ENCODE measurements around the gene NID1. TPM values are rescaled to one million over a fixed set of nuclear protein-coding genes. Genes with fewer than 3 reads are reported as not detected.
A peak's percentile ranks its signal among the peaks of the same experiment; 100 is the strongest.
"Not testable (repeated sequence)": the region's sequence is repeated elsewhere in the genome, so short reads cannot be mapped to it uniquely, and the experiment has no call there.

Gene NID1
- polyA plus RNA-seq, 1 donor, result 76.0 TPM

- peaks cover 10% of the 10 kb centered on the region for H3K27me3 ChIP-seq (ENCODE audit: control insufficient read depth, insufficient read depth, low read length)
- H3K4me1 ChIP-seq (ENCODE audit: control insufficient read depth, insufficient read depth, low read length), result no peaks in the 10 kb centered on the region
- peaks cover 2% of the 10 kb centered on the region for H3K9me3 ChIP-seq (ENCODE audit: control insufficient read depth, low read depth, low read length)
- no peak overlapping the region for H3K4me3 ChIP-seq (ENCODE audit: low read length)
- no peak for DNase-seq
- no peak overlapping the region for H3K27ac ChIP-seq (ENCODE audit: low read length)
- no peaks in the 10 kb centered on the region for H3K36me3 ChIP-seq (ENCODE audit: control insufficient read depth, insufficient read depth, low read length)
- no CpG with 5 or more reads among the region's 5 CpGs for WGBS (ENCODE audit: insufficient coverage, low lambda C conversion rate)
Measured at GRCh38 chr1:236079703-236080102, 14.8 kb upstream of the NID1 start.

GRCh38 chr1:236078993-236079392, 14.1 kb upstream of the NID1 start:
- H3K27me3 ChIP-seq (ENCODE audit: control insufficient read depth, insufficient read depth, low read length), result peaks cover 7% of the 10 kb centered on the region
- H3K9me3 ChIP-seq (ENCODE audit: control insufficient read depth, low read depth, low read length), result peaks cover 2% of the 10 kb centered on the region
- no peak overlapping the region for H3K27ac ChIP-seq (ENCODE audit: low read length)
- WGBS (ENCODE audit: insufficient coverage, low lambda C conversion rate), result 100% methylated on average over 1 of the region's 2 CpGs
- no peaks in the 10 kb centered on the region for H3K36me3 ChIP-seq (ENCODE audit: control insufficient read depth, insufficient read depth, low read length)
- no peaks in the 10 kb centered on the region for H3K4me1 ChIP-seq (ENCODE audit: control insufficient read depth, insufficient read depth, low read length)
- no peak overlapping the region for H3K4me3 ChIP-seq (ENCODE audit: low read length)
- no peak for DNase-seq

- not testable (repeated sequence) for H3K36me3 ChIP-seq (ENCODE audit: control insufficient read depth, insufficient read depth, low read length); H3K4me1 ChIP-seq (ENCODE audit: control insufficient read depth, insufficient read depth, low read length)
Measured at GRCh38 chr1:236078077-236078476, 13.2 kb upstream of the NID1 start.

GRCh38 chr1:236075848-236076247, 11.0 kb upstream of the NID1 start:
- H3K4me3 ChIP-seq (ENCODE audit: low read length), result no peak overlapping the region
- no peak overlapping the region for H3K27ac ChIP-seq (ENCODE audit: low read length)
- H3K4me1 ChIP-seq (ENCODE audit: control insufficient read depth, insufficient read depth, low read length), result no peaks in the 10 kb centered on the region
- H3K9me3 ChIP-seq (ENCODE audit: control insufficient read depth, low read depth, low read length), result peaks cover 4% of the 10 kb centered on the region
- peak; percentile 80 to 81 for DNase-seq
- no peaks in the 10 kb centered on the region for H3K27me3 ChIP-seq (ENCODE audit: control insufficient read depth, insufficient read depth, low read length)
- 100% methylated on average over 1 of the region's 4 CpGs for WGBS (ENCODE audit: insufficient coverage, low lambda C conversion rate)
- H3K36me3 ChIP-seq (ENCODE audit: control insufficient read depth, insufficient read depth, low read length), result no peaks in the 10 kb centered on the region

More at GRCh38 chr1:236078077-236078476, 13.2 kb upstream of the NID1 start:
- not testable (repeated sequence) for H3K27ac ChIP-seq (ENCODE audit: low read length); DNase-seq; H3K27me3 ChIP-seq (ENCODE audit: control insufficient read depth, insufficient read depth, low read length); H3K9me3 ChIP-seq (ENCODE audit: control insufficient read depth, low read depth, low read length); H3K4me3 ChIP-seq (ENCODE audit: low read length)
- WGBS (ENCODE audit: insufficient coverage, low lambda C conversion rate), result no CpG with 5 or more reads among the region's 4 CpGs

- H3K4me3 ChIP-seq (ENCODE audit: low read length), result no peak overlapping the region
- peaks cover 2% of the 10 kb centered on the region for H3K27me3 ChIP-seq (ENCODE audit: control insufficient read depth, insufficient read depth, low read length)
- peaks cover 4% of the 10 kb centered on the region for H3K9me3 ChIP-seq (ENCODE audit: control insufficient read depth, low read depth, low read length)
- WGBS (ENCODE audit: insufficient coverage, low lambda C conversion rate), result 85% methylated on average over 2 of the region's 4 CpGs
- DNase-seq, result no peak
- no peak overlapping the region for H3K27ac ChIP-seq (ENCODE audit: low read length)
- H3K4me1 ChIP-seq (ENCODE audit: control insufficient read depth, insufficient read depth, low read length), result no peaks in the 10 kb centered on the region
- H3K36me3 ChIP-seq (ENCODE audit: control insufficient read depth, insufficient read depth, low read length), result no peaks in the 10 kb centered on the region
Measured at GRCh38 chr1:236073307-236073897, 8.5 kb upstream of the NID1 start.

GRCh38 chr1:236072001-236072400, 7.1 kb upstream of the NID1 start:
- 88% methylated on average over 5 of the region's 5 CpGs for WGBS (ENCODE audit: insufficient coverage, low lambda C conversion rate)

GRCh38 chr1:236070753-236071152, 5.9 kb upstream of the NID1 start:
- DNase-seq, result no peak
- Histone ChIP-seq H3K4me1 (ENCODE audit: control insufficient read depth, insufficient read depth, low read length) (peaks cover 4% of the 10 kb centered on the region), H3K4me3 (ENCODE audit: low read length) (no peak overlapping the region), H3K27me3 (ENCODE audit: control insufficient read depth, insufficient read depth, low read length) (peaks cover 15% of the 10 kb centered on the region), H3K36me3 (ENCODE audit: control insufficient read depth, insufficient read depth, low read length) (no peaks in the 10 kb centered on the region), H3K9me3 (ENCODE audit: control insufficient read depth, low read depth, low read length) (peaks cover 4% of the 10 kb centered on the region), H3K27ac (ENCODE audit: low read length) (no peak overlapping the region)

More at GRCh38 chr1:236072001-236072400, 7.1 kb upstream of the NID1 start:
- DNase-seq, result no peak
- Histone ChIP-seq H3K9me3 (ENCODE audit: control insufficient read depth, low read depth, low read length) (peaks cover 4% of the 10 kb centered on the region), H3K27ac (ENCODE audit: low read length) (no peak overlapping the region), H3K4me3 (ENCODE audit: low read length) (no peak overlapping the region), H3K36me3 (ENCODE audit: control insufficient read depth, insufficient read depth, low read length) (no peaks in the 10 kb centered on the region), H3K4me1 (ENCODE audit: control insufficient read depth, insufficient read depth, low read length) (no peaks in the 10 kb centered on the region), H3K27me3 (ENCODE audit: control insufficient read depth, insufficient read depth, low read length) (peaks cover 5% of the 10 kb centered on the region)

- H3K9me3 ChIP-seq (ENCODE audit: control insufficient read depth, low read depth, low read length), result peaks cover 4% of the 10 kb centered on the region
- H3K4me3 ChIP-seq (ENCODE audit: low read length), result no peak overlapping the region
- no peak overlapping the region for H3K27ac ChIP-seq (ENCODE audit: low read length)
- H3K27me3 ChIP-seq (ENCODE audit: control insufficient read depth, insufficient read depth, low read length), result peaks cover 25% of the 10 kb centered on the region
- WGBS (ENCODE audit: insufficient coverage, low lambda C conversion rate), result 81% methylated on average over 5 of the region's 5 CpGs
- DNase-seq, result no peak
- H3K4me1 ChIP-seq (ENCODE audit: control insufficient read depth, insufficient read depth, low read length), result peaks cover 9% of the 10 kb centered on the region
- no peaks in the 10 kb centered on the region for H3K36me3 ChIP-seq (ENCODE audit: control insufficient read depth, insufficient read depth, low read length)
Measured at GRCh38 chr1:236069796-236070195, 4.9 kb upstream of the NID1 start.

- WGBS (ENCODE audit: insufficient coverage, low lambda C conversion rate), result 75% methylated on average over 8 of the region's 12 CpGs
- Histone ChIP-seq H3K4me3 (ENCODE audit: low read length) (no peak overlapping the region), H3K36me3 (ENCODE audit: control insufficient read depth, insufficient read depth, low read length) (no peaks in the 10 kb centered on the region), H3K4me1 (ENCODE audit: control insufficient read depth, insufficient read depth, low read length) (peaks cover 12% of the 10 kb centered on the region), H3K9me3 (ENCODE audit: control insufficient read depth, low read depth, low read length) (peaks cover 4% of the 10 kb centered on the region), H3K27me3 (ENCODE audit: control insufficient read depth, insufficient read depth, low read length) (peaks cover 38% of the 10 kb centered on the region), H3K27ac (ENCODE audit: low read length) (peak overlapping the region; percentile 77)
- peak in 1 of 2 donors; percentile 44 for DNase-seq
Measured at GRCh38 chr1:236067854-236068454, 3.1 kb upstream of the NID1 start.

- Histone ChIP-seq H3K4me1 (ENCODE audit: control insufficient read depth, insufficient read depth, low read length) (peaks cover 12% of the 10 kb centered on the region), H3K36me3 (ENCODE audit: control insufficient read depth, insufficient read depth, low read length) (no peaks in the 10 kb centered on the region), H3K27ac (ENCODE audit: low read length) (peak overlapping the region; percentile 77), H3K27me3 (ENCODE audit: control insufficient read depth, insufficient read depth, low read length) (peaks cover 41% of the 10 kb centered on the region), H3K4me3 (ENCODE audit: low read length) (no peak overlapping the region), H3K9me3 (ENCODE audit: control insufficient read depth, low read depth, low read length) (peaks cover 4% of the 10 kb centered on the region)
- peak; percentile 27 to 47 for DNase-seq
- no CpG with 5 or more reads among the region's 6 CpGs for WGBS (ENCODE audit: insufficient coverage, low lambda C conversion rate)
Measured at GRCh38 chr1:236066828-236067386, 2.0 kb upstream of the NID1 start.

Data from large intestine (tissue), 3 donors.